Heart left ventricle (tissue), 16 donors: ENCODE measurements around the gene RUVBL2. TPM values are rescaled to one million over a fixed set of nuclear protein-coding genes. Genes with fewer than 3 reads are reported as not detected.

ENCODE experiments used
- ATAC-seq, 4 donors: fragments of 200-7000 bp; cut with Tn5 transposase; one replicate each; pipeline ENCODE4 v1.9.1; 2020 to 2022; ENCODE audit warnings: moderate library complexity in 4 of 4, mild to moderate bottlenecking in 3 of 4, moderate number of reproducible peaks in 1 of 4
- DNase-seq, 5 donors: peaks; one replicate each; pipeline ENCODE4 v3.0.0-alpha.2; 2020
- H3K27ac ChIP-seq, 12 donors: fragments of 200-600 bp; sonication (generic) in 4 of 12; one replicate each; pipeline versions ENCODE4 v1.5.0 to v1.8.0; 2016 to 2022; ENCODE audit warnings: mild to moderate bottlenecking in 2 of 12
- H3K27me3 ChIP-seq, 9 donors: fragments of 200-600 bp; sonication (generic) in 2 of 9; one replicate each; pipeline versions ENCODE4 v1.5.1 to v1.8.0; 2016 to 2022; ENCODE audit warnings: mild to moderate bottlenecking in 3 of 9
- H3K36me3 ChIP-seq, 9 donors: fragments of 200-600 bp; sonication (generic) in 2 of 9; one replicate each; pipeline versions ENCODE4 v1.5.0 to v1.8.0; 2018 to 2022; ENCODE audit warnings: mild to moderate bottlenecking in 2 of 9
- H3K4me1 ChIP-seq, 12 donors: fragments of 200-600 bp; sonication (generic) in 4 of 12; one replicate each; pipeline versions ENCODE4 v1.5.0 to v1.8.0; 2016 to 2022; ENCODE audit warnings: mild to moderate bottlenecking in 3 of 12
- H3K4me3 ChIP-seq, 12 donors: fragments of 200-600 bp; sonication (generic) in 4 of 12; one replicate each; pipeline versions ENCODE4 v1.5.0 to v1.8.0; 2017 to 2022; ENCODE audit warnings: mild to moderate bottlenecking in 9 of 12, moderate library complexity in 4 of 12
- H3K9me3 ChIP-seq, 12 donors: fragments of 200-600 bp; sonication (generic) in 4 of 12; one replicate each; pipeline versions ENCODE4 v1.5.0 to v1.8.0; 2016 to 2022; ENCODE audit warnings: mild to moderate bottlenecking in 1 of 12
- CTCF ChIP-seq, 12 donors: fragments of 200-600 bp; sonication (generic) in 4 of 12; IDR thresholded peaks; one replicate each; pipeline versions ENCODE4 v1.5.0 to v1.8.0; 2018 to 2022; ENCODE audit warnings: antibody characterized with exemption in 12 of 12, mild to moderate bottlenecking in 5 of 12
- POLR2A ChIP-seq, 2 donors: fragments of 450-650 bp; IDR thresholded peaks; one replicate each; pipeline ENCODE4 v1.6.1; 2017; ENCODE audit warnings: antibody characterized with exemption in 2 of 2, mild to moderate bottlenecking in 2 of 2, moderate library complexity in 2 of 2
- WGBS, 4 donors: extraction: QIAGEN DNeasy Blood & Tissue Kit in 2 of 4; methylation state at CpG; one replicate each; pipeline versions ENCODE4 v1.1.5 to v1.1.7; 2013 to 2018; 5-methylcytosine and 5-hydroxymethylcytosine counted together
- intact Hi-C, 10 donors: fragments of 100-400 bp; cut with DNase I; formaldehyde crosslinking; loops; one replicate each; pipeline versions ENCODE4 v1.11.1 to v1.14.2; 2022
- polyA plus RNA-seq, 2 donors: library from polyadenylated mRNA; stranded (reverse); fragments of 200-250 nt; gene quantifications; one replicate each; pipeline ENCODE4 v1.2.3, GENCODE V29; 2013
- total RNA-seq, 9 donors: library from RNA; depleted of rRNA in 2 of 9; stranded (reverse); fragments of >200 nt in 2 of 9; fragmentation: NEBNext Ultra II Directional in 3 of 9; extraction: Animal tissue kit (Norgen Biotek cat#: 25700) in 3 of 9; gene quantifications; one replicate each; pipeline versions ENCODE4 v1.1.0 to v1.2.4, GENCODE V29; 2016 to 2023
- donor health status: ischemic (EF 13 %, LVEDD 7.1; RV severe dilation, severe dysfunction).
- donor health status: healthy with polysubstance abuse.
- donor health status: DM: no; HTN: yes; CAD: no.
- donor health status: DM: no; HTN: no; CAD: no.
- donor health status: ischemic (EF 25% LVEDD 6.9; RV normal size, moderate dysfunction).
- donor health status: ischemic (EF 25% LVEDD 5.7; RV mildly dilated, moderate dysfunction).
- donor health status: healthy.
- donor health status: DM: yes; HTN: yes; CAD: no.
- donor health status: ischemic (EF 35%, LVEDD 5.7; RV mildly dilated, moderate dysfunction).
- donor health status: nonischemic (EF 11% LVEDD 7.7; RV severe dilation, severe dysfunction).
- donor health status: DM: yes; HTN: yes; CAD: no.
- donor health status: PGD.
- donor health status: ischemic (EF 29% LVEDD 5.4; RV normal size, mild dysfunction).
- donor health status: nonischemic (EF 23%, LVEDD 6.1; RV moderate dilation, normal function).

RUVBL2 gene
- total and polyA plus RNA-seq, 11 donors: 41.4 to 109 (median 54.7) TPM

- H3K27ac ChIP-seq: peak overlapping the region; percentile 73 to 97 (median 93)
- DNase-seq (peak; percentile 89 to 94 (median 90)), ATAC-seq (peak; percentile 61 to 73 (median 66))
- peaks cover 0 to 50% (median 42%) of the 10 kb centered on the region in 9 donors for H3K36me3 ChIP-seq
- TF ChIP-seq CTCF (IDR thresholded peaks at IDR 0.05): no peak
- no peak for TF ChIP-seq POLR2A (IDR thresholded peaks at IDR 0.05)
- H3K4me3 ChIP-seq: peak overlapping the region; percentile 61 to 99 (median 88)
- H3K9me3 ChIP-seq: no peaks in the 10 kb centered on the region
- intact Hi-C loops: loop anchor here (2.0 to 10.0 kb wide), 7 partner anchors 61 to 321 kb away; partner anchors contain the start of genes PPP1R15A (in 7 of the 10), NUCB1 (in 2 of the 10) and CA11 (in 1 of the 10)
- 10 to 12% (median 11%) methylated on average over 35 to 36 of the region's 36 CpGs for WGBS, 4 donors
- no peaks in the 10 kb centered on the region for H3K27me3 ChIP-seq
- H3K4me1 ChIP-seq: peaks cover 10 to 72% (median 51%) of the 10 kb centered on the region in 12 donors
Observed at GRCh38 chr19:48965806-48966540, 27.7 kb upstream of the RUVBL2 start.

DNA sequence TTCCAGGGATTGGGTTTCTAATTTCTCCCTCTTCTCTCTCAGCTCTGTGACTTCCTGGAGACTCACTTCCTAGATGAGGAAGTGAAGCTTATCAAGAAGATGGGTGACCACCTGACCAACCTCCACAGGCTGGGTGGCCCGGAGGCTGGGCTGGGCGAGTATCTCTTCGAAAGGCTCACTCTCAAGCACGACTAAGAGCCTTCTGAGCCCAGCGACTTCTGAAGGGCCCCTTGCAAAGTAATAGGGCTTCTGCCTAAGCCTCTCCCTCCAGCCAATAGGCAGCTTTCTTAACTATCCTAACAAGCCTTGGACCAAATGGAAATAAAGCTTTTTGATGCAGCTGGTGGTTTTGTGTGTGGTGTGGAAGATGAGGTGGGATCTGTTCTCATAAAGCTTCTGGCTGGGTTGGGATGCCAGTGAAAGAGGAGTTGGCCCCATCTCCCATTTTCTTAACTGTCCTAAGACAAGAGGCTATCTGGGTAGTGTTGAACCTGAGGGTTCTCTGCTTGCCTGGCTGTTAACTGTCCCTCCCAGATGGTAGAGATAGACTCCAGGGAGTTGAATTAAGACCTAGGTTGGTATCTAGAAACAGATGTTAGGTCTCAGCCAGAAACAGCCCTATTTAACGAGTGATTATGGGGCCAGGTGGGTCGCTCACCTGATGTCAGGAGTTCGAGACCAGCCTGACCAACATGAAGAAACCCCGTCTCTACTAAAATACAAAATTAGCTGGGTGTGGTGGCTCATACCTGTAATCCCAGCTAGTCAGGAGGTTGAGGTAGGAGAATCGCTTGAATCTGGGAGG, 26.9 kb upstream of the RUVBL2 start:
- peaks cover 0 to 57% (median 46%) of the 10 kb centered on the region in 9 donors for H3K36me3 ChIP-seq
- 75 to 84% (median 79%) methylated on average over 10 of the region's 10 CpGs for WGBS, 4 donors
- TF ChIP-seq CTCF (IDR thresholded peaks at IDR 0.05): no peak
- no peak for TF ChIP-seq POLR2A (IDR thresholded peaks at IDR 0.05)
- ATAC-seq: no peak
- H3K27ac ChIP-seq: peak overlapping the region in 11 of 12 donors; percentile 82 to 97 (median 94)
- H3K4me1 ChIP-seq: peaks cover 10 to 76% (median 51%) of the 10 kb centered on the region in 12 donors
- intact Hi-C loops: loop anchor here in 6 of 10 donors (5.0 to 10.0 kb wide), 5 partner anchors 62 to 322 kb away; partner anchors contain the start of genes PPP1R15A (in 3 of the 6), NUCB1 (in 2 of the 6) and CA11 (in 1 of the 6)
- H3K4me3 ChIP-seq: peak overlapping the region; percentile 61 to 99 (median 88)
- no peak for DNase-seq
- H3K9me3 ChIP-seq: no peaks in the 10 kb centered on the region
- no peaks in the 10 kb centered on the region for H3K27me3 ChIP-seq

GRCh38 chr19:48967346-48968178, 26.1 kb upstream of the RUVBL2 start:
- peak in 1 of 4 donors; percentile 2 for ATAC-seq
- Histone ChIP-seq H3K4me3 (peak overlapping the region in 9 of 12 donors; percentile 76 to 99 (median 87)), H3K36me3 (peaks cover 0 to 65% (median 53%) of the 10 kb centered on the region in 9 donors), H3K27ac (peak overlapping the region; percentile 6 to 97 (median 92)), H3K4me1 (peaks cover 10 to 70% (median 48%) of the 10 kb centered on the region in 12 donors), H3K27me3 (no peaks in the 10 kb centered on the region), H3K9me3 (no peaks in the 10 kb centered on the region)
- TF ChIP-seq CTCF (IDR thresholded peaks at IDR 0.05): no peak
- TF ChIP-seq POLR2A (IDR thresholded peaks at IDR 0.05): no peak
- 79 to 83% (median 80%) methylated on average over 14 of the region's 14 CpGs for WGBS, 4 donors
- DNase-seq: peak in 3 of 5 donors; percentile 58 to 71 (median 60)
- intact Hi-C loops: loop anchor here in 6 of 10 donors (5.0 to 10.0 kb wide), 5 partner anchors 63 to 323 kb away; partner anchors contain the start of genes PPP1R15A (in 3 of the 6), NUCB1 (in 2 of the 6) and CA11 (in 1 of the 6)
